ENCODE measurements around the gene EXOC6B. TPM values are rescaled to one million over a fixed set of nuclear protein-coding genes. Genes with fewer than 3 reads are reported as not detected.

Gene EXOC6B
- total RNA-seq, 4 donors from 2014 or later = 15.7 to 58.4 (median 37.9) TPM

GRCh38 chr2:72316774-72317173, 509.1 kb downstream of the EXOC6B start:
- H3K27ac ChIP-seq = no peak overlapping the region
- no peaks in the 10 kb centered on the region for H3K27me3 ChIP-seq
- no peaks in the 10 kb centered on the region for H3K4me1 ChIP-seq
- no peaks in the 10 kb centered on the region for H3K36me3 ChIP-seq
- in situ Hi-C loops (cut with MboI; ENCODE audit: low pct_ligation_motif_present in 1 of 4, low pct_unique_long_range_greater_than_20kb in 1 of 4, low sequenced_read_pairs in 3 of 4) (no loop called here), intact Hi-C loops (cut with DNase I; ENCODE audit: low total_unique reads) (no loop called here)
- TF ChIP-seq POLR2A (IDR thresholded peaks at IDR 0.05) (no peak), CTCF (IDR thresholded peaks at IDR 0.05) (no peak), POLR2AphosphoS5 (IDR thresholded peaks at IDR 0.05) (no peak), EP300 (IDR thresholded peaks at IDR 0.05; ENCODE audit: low read depth) (no peak)
- DNase-seq = no peak
- no peak overlapping the region for H3K4me3 ChIP-seq
- H3K9me3 ChIP-seq = no peaks in the 10 kb centered on the region

GRCh38 chr2:72300147-72300684, 525.6 kb downstream of the EXOC6B start:
- no peaks in the 10 kb centered on the region for H3K9me3 ChIP-seq
- no peaks in the 10 kb centered on the region for H3K4me1 ChIP-seq
- H3K36me3 ChIP-seq = no peaks in the 10 kb centered on the region
- H3K4me3 ChIP-seq = no peak overlapping the region
- TF ChIP-seq POLR2AphosphoS5 (IDR thresholded peaks at IDR 0.05) (no peak), EP300 (IDR thresholded peaks at IDR 0.05; ENCODE audit: low read depth) (no peak), CTCF (IDR thresholded peaks at IDR 0.05) (no peak), POLR2A (IDR thresholded peaks at IDR 0.05) (no peak)
- no peak overlapping the region for H3K27ac ChIP-seq
- 84% methylated on average over 9 of the region's 9 CpGs; no CpG with 5 or more reads in 1 of the 2 donors for WGBS, 2 donors (ENCODE audit: low coverage in 1 of 2)
- DNase-seq = no peak
- no peaks in the 10 kb centered on the region for H3K27me3 ChIP-seq
- intact Hi-C loops (cut with DNase I; ENCODE audit: low total_unique reads) (no loop called here), in situ Hi-C loops (cut with MboI; ENCODE audit: low pct_ligation_motif_present in 1 of 4, low pct_unique_long_range_greater_than_20kb in 1 of 4, low sequenced_read_pairs in 3 of 4) (no loop called here)

GRCh38 chr2:72293620-72294019, 532.2 kb downstream of the EXOC6B start:
- no peak for DNase-seq
- in situ Hi-C loops (cut with MboI; ENCODE audit: low pct_ligation_motif_present in 1 of 4, low pct_unique_long_range_greater_than_20kb in 1 of 4, low sequenced_read_pairs in 3 of 4) = no loop called here
- intact Hi-C loops (cut with DNase I; ENCODE audit: low total_unique reads) = no loop called here
- no peaks in the 10 kb centered on the region for H3K4me1 ChIP-seq
- WGBS, 2 donors (ENCODE audit: low coverage in 1 of 2) = 44 to 79% methylated on average over 1 of the region's 1 CpG
- no peaks in the 10 kb centered on the region for H3K9me3 ChIP-seq
- no peaks in the 10 kb centered on the region for H3K36me3 ChIP-seq
- H3K27ac ChIP-seq = no peak overlapping the region
- H3K27me3 ChIP-seq = no peaks in the 10 kb centered on the region
- no peak for TF ChIP-seq POLR2A (IDR thresholded peaks at IDR 0.05)
- no peak overlapping the region for H3K4me3 ChIP-seq

- no peak for TF ChIP-seq CTCF (IDR thresholded peaks at IDR 0.05)
- TF ChIP-seq POLR2A (IDR thresholded peaks at IDR 0.05) = no peak
- TF ChIP-seq EP300 (IDR thresholded peaks at IDR 0.05; ENCODE audit: low read depth) = no peak
- no peak for TF ChIP-seq POLR2AphosphoS5 (IDR thresholded peaks at IDR 0.05)
- no peak overlapping the region for H3K4me3 ChIP-seq
- in situ Hi-C loops (cut with MboI; ENCODE audit: low pct_ligation_motif_present in 1 of 4, low pct_unique_long_range_greater_than_20kb in 1 of 4, low sequenced_read_pairs in 3 of 4) = no loop called here
- H3K27me3 ChIP-seq = no peaks in the 10 kb centered on the region
- DNase-seq = no peak
- intact Hi-C loops (cut with DNase I; ENCODE audit: low total_unique reads) = no loop called here
- no peaks in the 10 kb centered on the region for H3K9me3 ChIP-seq
- no peaks in the 10 kb centered on the region for H3K4me1 ChIP-seq
- no peaks in the 10 kb centered on the region for H3K36me3 ChIP-seq
- WGBS, 2 donors (ENCODE audit: low coverage in 1 of 2) = 86 to 91% methylated on average over 1 of the region's 1 CpG
- H3K27ac ChIP-seq = no peak overlapping the region
Measured at GRCh38 chr2:72292433-72292832, 533.4 kb downstream of the EXOC6B start.

GRCh38 chr2:72291059-72291458, 534.8 kb downstream of the EXOC6B start:
- Histone ChIP-seq H3K4me3 (no peak overlapping the region), H3K36me3 (no peaks in the 10 kb centered on the region), H3K4me1 (no peaks in the 10 kb centered on the region), H3K27ac (no peak overlapping the region), H3K9me3 (no peaks in the 10 kb centered on the region), H3K27me3 (no peaks in the 10 kb centered on the region)
- TF ChIP-seq CTCF (IDR thresholded peaks at IDR 0.05) = no peak
- TF ChIP-seq EP300 (IDR thresholded peaks at IDR 0.05; ENCODE audit: low read depth) = no peak
- TF ChIP-seq POLR2AphosphoS5 (IDR thresholded peaks at IDR 0.05) = no peak
- no peak for TF ChIP-seq POLR2A (IDR thresholded peaks at IDR 0.05)
- intact Hi-C loops (cut with DNase I; ENCODE audit: low total_unique reads) = no loop called here
- DNase-seq = no peak
- WGBS, 2 donors (ENCODE audit: low coverage in 1 of 2) = 59 to 65% methylated on average over 3 to 4 of the region's 4 CpGs
- in situ Hi-C loops (cut with MboI; ENCODE audit: low pct_ligation_motif_present in 1 of 4, low pct_unique_long_range_greater_than_20kb in 1 of 4, low sequenced_read_pairs in 3 of 4) = no loop called here
